NCI-H1436 (cell line): ENCODE results near the gene OR5K4.

Source experiments
- DNase-seq: peaks from one replicate; lab custom pipeline; 2025; lab: John Stamatoyannopoulos, UW

OR5K4 gene

GRCh38 chr3:98353554-98353953 is at the start of gene OR5K4:
Gene OR5K4, plus strand, starts transcription at chr3:98353854. Its CDS starts 0 bp downstream, at chr3:98353854.
- DNase-seq: no peak

GRCh38 chr3:98322101-98322500 is 31.6 kb upstream of the OR5K4 start:
- no peak for DNase-seq

GRCh38 chr3:98322686-98323085 is 31.0 kb upstream of the OR5K4 start:
- DNase-seq: no peak

- DNase-seq: no peak
These were observed 30.2 kb upstream of the OR5K4 start for GRCh38 chr3:98323425-98323824.

- no peak for DNase-seq
These were observed 28.6 kb upstream of the OR5K4 start for GRCh38 chr3:98325055-98325454.

GRCh38 chr3:98326105-98326893 is 27.4 kb upstream of the OR5K4 start:
- no peak for DNase-seq

GRCh38 chr3:98326945-98327344 is 26.7 kb upstream of the OR5K4 start:
- no peak for DNase-seq

- no peak for DNase-seq
These were observed 24.7 kb upstream of the OR5K4 start for GRCh38 chr3:98328933-98329332.

GRCh38 chr3:98329392-98330124 is 24.1 kb upstream of the OR5K4 start:
- DNase-seq: peak; percentile 20

- DNase-seq: no peak
These were observed 22.3 kb upstream of the OR5K4 start for GRCh38 chr3:98331329-98331728.

GRCh38 chr3:98333989-98334606 is 19.6 kb upstream of the OR5K4 start:
- DNase-seq: no peak

GRCh38 chr3:98339031-98339430 is 14.6 kb upstream of the OR5K4 start:
- no peak for DNase-seq

GRCh38 chr3:98341758-98342157 is 11.9 kb upstream of the OR5K4 start:
- no peak for DNase-seq

- DNase-seq: peak; percentile 27
These were observed 9.8 kb upstream of the OR5K4 start for GRCh38 chr3:98343647-98344507.

GRCh38 chr3:98350082-98350481 is 3.6 kb upstream of the OR5K4 start:
- DNase-seq: no peak

- no peak for DNase-seq
These were observed 5.6 kb downstream of the OR5K4 start for GRCh38 chr3:98359250-98359649.

- no peak for DNase-seq
These were observed 6.5 kb downstream of the OR5K4 start for GRCh38 chr3:98359993-98360675.

GRCh38 chr3:98360681-98361080 is 7.0 kb downstream of the OR5K4 start:
- DNase-seq: no peak

GRCh38 chr3:98361289-98361688 is 7.6 kb downstream of the OR5K4 start:
- DNase-seq: no peak

GRCh38 chr3:98367464-98368246 is 14.0 kb downstream of the OR5K4 start:
- DNase-seq: no peak

- no peak for DNase-seq
These were observed 17.5 kb downstream of the OR5K4 start for GRCh38 chr3:98371186-98371585.
